Stimulated activated CD8-positive, alpha-beta memory T cell treated with anti-CD3 and anti-CD28 coated beads, Interleukin-7, amount 100 ng/mL, for 24 hours (primary cell): Measurements from ENCODE around the gene SYT1.

ENCODE experiments used
- DNase-seq: peaks from one replicate; pipeline ENCODE4 v3.0.0-alpha.2; 2020; ENCODE audit warnings: low read depth

SYT1 gene

DNA sequence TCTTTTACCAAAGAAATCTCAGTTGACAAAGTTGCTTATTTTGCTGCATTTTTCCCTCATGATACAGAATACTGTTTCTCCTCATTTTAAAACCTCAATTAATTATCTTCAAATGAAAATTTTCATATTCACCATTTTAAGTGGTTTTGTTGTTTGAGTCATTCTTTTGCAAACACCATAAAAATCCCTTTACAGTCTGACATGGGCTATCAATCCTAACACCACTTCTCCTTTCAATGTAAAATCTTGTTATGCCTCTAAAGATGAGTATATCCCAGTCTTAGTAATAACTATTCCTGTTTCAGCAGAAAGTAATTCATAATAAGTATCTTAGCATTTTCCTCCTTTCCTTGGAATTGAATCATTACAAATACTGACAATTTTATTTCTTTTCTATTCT, 192.2 kb downstream of the SYT1 start:
- DNase-seq: no peak

DNA sequence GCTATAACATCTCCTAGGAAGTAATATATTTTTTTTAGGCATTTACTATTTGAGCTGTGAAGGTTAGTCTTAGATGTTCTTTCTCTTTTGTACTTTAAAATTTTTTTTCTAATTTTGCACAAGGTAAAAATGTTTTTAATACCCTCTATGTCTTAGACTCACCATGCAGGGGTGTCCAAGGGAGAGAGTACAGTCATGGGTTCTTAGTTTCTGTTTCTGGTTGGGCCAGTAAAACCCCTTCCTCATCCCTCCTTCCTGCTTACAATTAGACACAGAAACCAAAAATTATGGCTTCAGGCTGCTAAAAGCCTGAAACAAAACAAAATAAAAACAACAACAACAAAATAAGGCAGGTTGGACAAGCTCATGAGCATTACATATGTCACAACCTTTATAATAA, 193.0 kb downstream of the SYT1 start:
- DNase-seq: no peak

DNA sequence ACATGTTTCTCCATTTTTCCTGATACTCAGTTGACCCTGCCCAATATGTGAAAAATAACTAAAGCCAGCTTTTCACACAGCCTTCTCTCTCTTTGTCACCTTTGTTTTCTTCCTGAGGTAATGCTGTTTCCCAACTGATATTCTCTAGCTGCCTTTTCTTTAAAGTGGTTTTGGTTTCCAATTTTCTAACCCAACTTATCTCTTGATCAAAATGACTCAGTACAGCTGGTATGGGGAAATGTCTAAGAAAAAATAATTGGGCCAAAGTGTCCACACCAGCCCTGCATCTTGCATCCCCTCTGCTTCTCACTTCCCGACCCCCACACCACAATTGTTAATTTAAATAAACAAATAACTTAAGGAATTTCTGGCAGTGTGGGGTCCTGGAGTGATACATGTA, 193.8 kb downstream of the SYT1 start:
- DNase-seq: no peak

DNA sequence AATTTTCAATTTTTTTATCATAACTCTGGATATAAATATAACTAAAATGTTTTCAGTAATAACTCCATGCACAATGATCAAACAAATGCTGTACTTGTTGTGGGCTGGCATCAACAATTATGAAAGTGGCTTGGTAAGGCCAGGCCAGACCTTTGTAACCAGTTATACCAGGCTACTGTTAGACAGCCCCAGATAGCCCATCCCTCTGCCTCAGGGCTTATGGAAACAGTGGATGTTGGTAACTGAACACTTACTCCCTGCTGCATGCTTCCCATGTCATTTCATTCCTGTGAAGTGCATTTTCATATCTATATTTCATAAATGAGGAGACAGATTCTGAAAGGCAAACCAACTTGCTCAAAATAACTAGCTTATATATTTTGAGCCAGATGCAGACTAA, 195.0 kb downstream of the SYT1 start:
- no peak for DNase-seq

DNA sequence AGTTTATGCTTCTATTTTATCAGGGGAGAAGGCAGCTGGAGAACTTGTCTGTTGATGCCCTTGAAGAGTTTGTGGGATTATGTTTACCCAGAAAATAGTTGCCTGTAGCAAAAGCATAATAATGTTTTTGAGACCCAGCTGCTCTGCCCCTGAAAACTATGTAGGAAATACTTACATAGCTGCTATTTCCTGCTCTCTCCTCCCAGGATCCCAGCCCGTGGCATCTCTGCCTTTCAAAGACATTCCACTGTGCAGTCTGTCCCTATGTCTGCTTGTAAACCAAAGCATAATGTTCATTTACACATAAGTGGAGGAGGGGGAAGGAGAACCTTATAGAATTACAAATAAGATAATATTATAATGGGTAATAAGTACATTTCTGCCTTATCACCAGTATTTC, 198.7 kb downstream of the SYT1 start:
- DNase-seq: no peak

DNA sequence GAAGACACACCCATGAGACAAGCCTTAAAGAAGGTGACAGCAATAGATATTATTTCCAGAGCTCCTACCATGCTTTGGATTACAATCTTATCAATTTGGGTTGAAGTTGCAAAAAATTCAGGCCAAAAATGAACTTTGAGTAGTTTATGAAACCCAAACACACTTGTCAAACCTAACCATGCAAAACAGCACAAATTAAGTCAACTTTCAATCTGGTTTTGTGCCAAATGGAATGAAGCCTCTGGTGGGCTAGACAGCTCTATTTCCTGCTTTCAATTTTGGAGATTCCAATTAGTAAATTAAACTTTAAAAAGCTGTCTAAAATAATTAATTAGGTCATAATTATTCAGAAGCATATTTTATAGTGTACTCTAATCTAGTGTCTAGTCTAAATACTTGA, 203.4 kb downstream of the SYT1 start:
- DNase-seq: no peak

DNA sequence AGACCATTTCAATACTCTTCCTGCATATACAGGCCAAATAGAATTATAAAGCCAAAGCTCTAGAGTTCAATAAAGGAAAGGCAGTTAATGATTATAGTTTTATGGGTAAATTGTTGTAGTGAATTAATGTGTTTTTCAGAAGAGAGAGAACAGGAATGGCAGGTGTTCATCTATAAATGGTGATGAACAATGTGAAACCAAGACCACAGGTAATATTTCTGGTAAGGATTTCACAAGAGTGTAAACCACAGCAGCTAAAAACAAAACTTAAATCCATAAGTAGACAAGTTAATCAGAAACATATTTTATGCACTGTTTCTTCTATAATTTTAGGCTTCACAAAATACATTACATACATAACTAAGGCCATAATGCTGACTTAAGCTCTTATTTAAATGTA, 204.4 kb downstream of the SYT1 start:
- no peak for DNase-seq

DNA sequence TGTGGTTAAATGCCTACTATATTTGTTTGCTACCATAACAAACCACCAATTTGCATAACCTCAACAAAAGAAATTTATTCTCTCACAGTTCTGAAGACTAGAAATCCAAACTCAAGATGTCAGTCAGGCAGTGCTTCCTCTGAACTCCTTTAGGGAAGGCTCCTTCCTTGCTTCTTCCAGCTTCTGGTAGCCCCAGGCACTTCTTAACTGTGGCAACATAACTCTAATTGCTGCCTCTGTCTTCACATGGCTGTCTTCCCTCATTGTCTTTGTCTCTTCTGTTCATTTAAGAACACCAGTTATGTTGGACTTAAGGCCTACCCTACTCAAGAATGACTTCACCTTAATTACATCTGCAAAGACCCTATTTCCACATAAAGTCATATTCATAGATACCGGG, 206.9 kb downstream of the SYT1 start:
- DNase-seq: no peak

DNA sequence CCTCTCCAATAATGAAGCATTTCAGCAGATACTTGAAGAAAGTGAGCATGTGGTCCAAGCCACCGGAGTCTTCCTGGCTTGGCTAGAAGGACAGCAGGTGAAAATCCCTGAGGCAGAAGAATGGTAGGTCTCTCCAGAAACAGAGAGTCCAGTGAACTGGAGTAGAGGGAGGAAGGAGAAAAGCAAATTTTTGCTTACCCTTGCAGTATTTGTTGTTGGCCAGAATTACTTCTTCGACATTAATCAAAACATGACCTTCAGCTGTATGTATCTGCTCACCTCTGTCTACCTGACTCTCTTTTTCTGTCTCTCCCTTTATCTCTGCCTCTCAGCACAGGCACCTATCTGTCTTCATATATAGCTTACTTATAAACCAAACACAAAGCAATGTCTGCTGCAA, 208.9 kb downstream of the SYT1 start:
- DNase-seq: no peak

DNA sequence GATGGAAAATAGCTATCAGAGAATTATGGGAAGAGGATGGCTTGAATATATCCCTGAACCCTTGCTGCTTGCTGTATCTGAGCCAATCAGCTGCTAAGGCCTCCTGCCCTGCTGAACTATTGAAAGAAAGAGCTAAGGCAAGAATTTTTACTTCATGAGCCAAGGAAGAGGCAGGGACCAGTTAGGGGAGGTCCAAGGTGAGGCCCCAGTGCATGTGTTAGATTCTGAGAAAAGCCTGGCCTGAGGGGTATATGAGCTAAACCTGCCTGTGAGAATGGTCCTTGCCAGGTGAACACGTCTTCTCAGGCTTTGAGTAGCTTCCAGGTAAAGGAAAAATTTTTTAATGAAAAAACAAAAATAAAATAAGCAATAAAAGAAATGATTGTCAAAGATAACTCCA, 218.0 kb downstream of the SYT1 start:
- no peak for DNase-seq

DNA sequence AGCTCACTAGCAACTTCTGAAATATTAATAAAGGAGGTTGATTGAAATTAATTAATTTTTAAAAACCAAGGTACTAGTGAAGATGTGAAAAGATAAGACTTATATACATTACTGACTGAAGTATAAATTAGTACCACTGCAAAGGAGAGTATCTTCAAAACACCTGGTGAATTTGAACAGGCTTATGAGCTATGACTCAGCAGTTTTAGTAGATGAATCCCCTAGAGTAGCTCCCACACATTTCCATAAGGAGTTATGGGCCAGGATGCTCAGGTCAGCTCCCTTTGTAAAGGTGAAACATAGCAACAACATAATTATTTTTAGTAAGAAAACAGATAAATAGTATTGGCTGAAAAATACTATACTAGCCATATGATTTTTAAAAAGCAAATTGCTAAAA, 218.6 kb downstream of the SYT1 start:
- no peak for DNase-seq

DNA sequence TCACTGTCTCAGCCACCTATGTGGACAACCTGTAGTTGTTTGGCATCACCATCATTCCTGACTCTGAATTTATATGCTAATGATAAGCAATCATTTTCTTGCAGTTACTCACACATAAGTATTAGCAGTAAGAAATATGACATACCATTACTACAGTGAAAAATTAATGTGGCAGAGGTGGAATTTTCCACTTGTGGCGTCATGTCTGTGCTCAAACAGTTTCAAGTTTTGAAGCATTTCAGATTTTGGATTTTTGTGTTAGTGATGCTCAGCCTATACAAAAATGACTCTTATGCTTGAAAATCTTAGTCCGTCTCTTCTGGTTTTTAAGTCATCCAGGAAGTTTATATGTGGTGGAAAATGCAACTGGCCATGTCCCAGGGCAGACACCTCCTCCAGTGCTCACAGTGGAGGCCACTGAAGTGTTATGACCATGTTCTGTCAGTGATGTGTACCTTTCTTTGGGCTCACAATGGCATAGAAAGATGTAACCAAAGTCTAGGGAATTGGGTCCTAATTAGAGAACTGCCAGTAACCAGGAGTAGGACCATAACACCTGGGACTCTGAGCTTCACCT, 220.6 kb downstream of the SYT1 start:
- DNase-seq: no peak

DNA sequence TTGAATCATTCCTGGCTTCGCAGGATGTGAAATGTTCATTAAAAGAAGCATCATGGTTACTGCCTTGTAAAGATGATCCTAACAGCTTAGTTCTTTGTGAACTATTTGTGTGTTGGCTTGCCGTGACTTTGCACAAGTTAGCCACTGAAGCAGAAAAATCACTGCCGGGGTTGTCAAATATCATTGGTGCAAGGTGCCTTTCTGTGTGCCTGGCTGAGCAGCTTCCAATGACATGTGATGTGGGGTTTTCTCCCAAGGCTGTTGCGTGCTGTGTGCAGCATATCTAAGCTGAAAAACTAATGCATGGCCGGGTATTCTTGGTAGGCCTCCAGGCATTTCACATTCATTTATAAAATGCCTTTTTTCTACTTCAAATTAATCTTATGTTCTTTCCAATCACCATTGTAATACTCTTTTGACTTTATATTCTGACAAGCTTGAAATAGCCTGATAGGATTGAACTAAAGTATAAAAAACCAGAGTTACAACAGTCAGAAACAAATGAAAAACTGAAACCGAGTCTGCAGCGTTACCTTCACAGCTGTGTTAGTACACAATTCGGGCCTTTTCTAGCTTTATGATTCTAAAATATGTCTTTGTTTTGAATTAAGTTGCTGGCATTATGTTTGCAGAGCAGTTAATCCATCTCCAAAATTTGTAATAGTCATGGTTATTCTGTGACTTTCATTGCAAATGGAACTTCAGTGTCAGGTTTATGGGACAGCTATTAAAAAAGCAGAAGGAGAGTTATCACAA, 222.1 kb downstream of the SYT1 start:
- no peak for DNase-seq

DNA sequence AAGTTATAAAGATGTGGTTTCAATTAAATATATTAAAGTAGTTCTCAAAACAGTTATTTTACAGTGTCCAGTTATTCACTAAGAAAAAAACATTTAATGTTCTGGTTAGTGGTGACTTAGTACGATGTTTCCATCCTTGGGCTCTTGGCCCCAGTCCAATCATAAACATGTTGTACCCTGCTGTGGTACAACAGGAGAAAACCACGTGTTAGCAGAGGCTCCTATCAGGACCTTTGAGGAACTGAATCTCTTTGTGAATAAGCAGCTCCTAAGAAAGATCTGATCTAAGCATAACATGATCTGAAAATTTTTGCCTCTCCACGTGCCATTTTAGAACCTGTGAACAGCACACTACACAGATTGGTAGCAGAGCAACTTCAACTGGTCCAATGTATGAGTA, 234.0 kb downstream of the SYT1 start:
- DNase-seq: no peak

DNA sequence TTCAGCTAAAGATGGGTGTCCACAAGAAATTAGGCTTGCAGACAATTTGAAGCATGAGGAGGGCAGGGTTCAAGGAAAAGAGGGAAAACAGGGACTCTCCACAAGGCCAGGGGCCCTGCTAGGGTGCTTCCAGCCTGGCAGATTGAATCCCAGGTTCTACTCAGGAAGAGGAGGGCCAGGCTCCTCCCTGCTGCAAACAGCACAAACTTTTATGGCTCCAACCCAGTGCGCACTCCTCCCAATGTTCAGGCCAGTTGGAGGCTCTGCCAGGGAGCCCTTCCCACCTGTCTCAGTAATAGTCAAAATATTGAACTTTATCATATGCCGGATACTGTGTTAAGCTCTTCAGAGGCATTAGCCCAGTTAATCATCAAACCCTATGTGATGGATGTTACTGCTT, 244.4 kb downstream of the SYT1 start:
- no peak for DNase-seq

DNA sequence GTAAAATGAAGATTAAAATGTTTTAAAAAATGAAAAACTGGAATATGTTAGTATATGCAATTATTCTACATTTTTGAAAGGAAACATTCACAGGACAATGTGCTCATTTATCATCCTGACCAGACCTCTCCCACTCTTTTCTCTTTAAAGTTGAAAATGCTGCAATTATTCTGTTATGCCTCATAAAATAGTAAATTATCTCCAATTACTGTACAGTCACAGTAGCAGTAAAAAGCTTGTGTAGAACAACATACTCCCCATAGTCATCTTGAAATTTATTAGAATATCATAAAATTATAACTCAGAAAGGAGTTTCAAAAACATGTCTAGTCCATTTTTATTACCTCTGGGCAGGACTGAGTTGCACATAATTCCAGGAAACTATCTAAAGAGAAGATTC, 250.3 kb downstream of the SYT1 start:
- no peak for DNase-seq

DNA sequence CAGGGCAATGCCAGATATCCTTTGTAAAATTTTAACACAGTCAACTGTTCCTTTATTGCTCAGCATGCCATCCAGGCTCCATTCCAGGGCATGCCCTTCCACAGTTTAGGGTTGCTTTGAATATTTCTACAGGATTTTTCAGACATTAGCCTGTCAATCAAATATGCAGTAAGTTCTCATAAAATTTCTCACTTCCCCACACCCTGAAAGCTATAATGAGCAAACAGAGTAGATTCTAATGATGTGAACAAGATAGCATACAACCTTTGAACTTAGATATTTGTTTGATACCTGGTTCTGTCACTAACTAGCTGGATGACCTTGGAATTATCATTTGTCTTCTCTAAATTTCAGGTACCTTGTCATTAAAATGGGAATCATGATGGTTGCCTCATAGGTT, 251.2 kb downstream of the SYT1 start:
- DNase-seq: no peak

DNA sequence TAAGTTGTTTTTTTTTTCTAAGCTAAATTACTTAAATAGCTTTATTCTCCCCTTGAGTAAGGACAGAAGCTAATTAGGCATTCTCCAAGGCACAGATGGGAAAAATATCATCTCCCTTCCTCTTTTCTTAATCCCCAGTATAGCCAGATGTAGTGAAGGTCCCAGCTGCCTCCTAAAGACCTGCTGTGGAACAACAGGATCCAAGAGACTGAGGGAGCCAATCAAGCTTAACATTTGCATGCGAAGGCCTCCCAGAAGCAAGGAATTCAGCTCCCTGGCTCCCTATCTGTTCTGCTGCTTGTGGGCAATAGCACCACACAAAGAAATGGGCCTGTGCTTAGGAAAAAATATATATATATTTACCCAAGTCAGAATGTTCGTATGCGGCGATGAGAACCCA, 255.2 kb downstream of the SYT1 start:
- no peak for DNase-seq

DNA sequence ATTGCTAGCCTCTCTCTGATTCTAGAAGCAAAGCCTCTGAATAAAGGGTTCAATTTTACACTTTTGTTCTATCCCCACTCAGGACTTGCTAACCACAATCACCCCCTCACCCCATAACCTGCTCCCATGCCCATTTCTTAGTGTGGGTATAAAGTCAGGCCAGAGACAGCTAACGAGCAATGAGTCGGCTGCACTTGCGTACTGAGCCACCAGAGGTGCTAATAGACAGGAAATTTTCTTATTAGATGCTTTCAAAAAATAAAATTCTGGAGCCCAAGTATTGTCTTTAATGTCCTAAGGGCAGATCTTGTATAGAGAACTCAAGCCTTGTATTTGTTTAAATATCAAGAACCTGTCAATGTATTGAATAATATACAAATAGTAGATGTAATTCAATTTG, 256.9 kb downstream of the SYT1 start:
- DNase-seq: no peak

DNA sequence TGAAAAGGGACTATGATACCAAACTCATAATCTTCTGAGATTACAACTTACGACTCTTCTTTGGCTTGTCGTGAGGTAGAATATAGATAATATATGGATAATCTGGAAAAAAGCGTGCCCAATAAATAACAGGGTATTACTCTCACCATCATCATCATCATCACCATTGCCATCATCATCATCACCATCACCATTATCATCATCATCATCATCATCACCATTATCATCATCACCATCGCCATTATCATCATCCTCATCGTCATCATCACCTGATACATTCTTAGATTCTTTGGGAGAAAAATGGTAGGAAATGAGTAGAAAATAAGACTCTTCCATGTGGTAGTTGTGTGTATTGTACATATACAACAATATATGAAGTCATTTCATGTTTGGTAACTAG, 259.8 kb downstream of the SYT1 start:
- DNase-seq: no peak

DNA sequence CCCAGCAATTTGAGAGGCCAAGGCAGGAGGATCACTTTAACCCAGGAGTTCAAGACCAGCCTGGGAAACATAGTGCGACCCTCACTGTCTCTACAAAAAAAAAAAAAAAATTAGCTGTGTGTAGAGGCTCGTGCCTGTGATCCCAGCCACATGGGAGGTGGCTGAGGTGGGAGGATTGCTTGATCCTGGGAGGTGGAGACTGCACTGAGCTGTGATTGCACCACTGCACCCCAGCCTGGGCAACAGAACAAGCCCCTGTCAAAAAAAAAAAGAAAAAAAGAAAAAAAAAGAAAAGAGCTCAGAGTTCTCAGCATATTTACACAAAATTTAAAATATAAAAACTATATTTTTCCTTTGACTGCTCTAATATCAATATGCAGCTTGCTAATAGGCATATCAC, 260.8 kb downstream of the SYT1 start:
- no peak for DNase-seq

DNA sequence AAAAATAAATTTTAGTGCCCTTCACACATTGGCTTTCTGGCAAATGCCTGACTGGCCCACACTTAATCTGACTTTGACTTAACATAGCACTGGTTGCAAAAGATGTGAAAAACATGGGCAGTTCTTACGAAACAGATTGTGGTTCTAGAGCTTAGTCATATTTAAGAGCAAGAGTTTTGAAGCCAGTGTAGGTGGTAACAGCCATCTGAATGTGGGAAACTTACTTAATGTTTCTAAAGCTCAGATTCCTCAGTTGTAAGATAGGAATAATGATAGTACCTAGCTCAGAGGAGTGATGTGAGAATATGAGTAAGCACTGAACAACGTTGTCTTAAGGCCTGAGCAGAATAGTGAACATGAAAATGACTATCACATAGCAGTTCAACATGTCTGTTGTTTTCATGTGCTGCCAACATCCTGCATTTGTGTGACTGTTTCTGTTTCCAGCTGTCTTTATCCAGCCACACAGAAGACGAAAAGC, 262.7 kb downstream of the SYT1 start:
- no peak for DNase-seq

DNA sequence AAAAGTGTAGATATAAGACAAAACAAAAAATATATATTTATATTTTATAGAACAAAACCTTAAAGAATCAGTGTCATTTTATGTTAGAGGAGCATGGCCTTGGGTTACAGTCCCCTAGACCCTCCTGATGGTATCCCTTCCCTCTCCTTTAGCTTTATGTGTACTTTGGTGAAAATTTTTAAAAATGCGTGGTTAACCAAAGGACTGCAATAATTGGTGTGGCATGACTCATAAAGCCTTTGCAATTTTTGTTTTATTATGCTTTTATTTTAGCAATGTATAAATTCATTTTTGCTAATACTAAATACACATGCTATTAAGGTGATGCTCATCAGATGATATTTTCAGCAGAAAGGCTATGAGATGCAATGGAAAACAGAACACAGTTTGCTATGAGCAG, 264.4 kb downstream of the SYT1 start:
- no peak for DNase-seq

DNA sequence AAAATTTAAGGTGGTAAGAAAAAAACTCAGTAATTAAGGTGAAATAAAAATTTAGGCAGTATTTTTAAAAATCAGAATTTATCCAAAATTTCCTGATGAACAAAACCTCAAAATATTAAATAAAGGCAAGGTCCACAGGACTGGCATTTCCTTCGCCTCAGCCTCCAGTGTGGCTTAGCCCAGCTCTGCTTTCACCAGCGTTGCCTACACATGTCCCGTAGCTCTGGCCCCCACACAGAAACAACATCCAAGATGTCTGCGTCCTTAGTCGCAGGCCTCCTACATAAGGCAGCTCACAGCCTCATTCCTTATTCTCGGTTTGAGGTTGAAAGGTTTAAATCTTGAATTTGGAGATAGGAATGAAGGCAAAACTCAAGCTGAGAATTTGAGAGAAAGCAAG, 274.3 kb downstream of the SYT1 start:
- DNase-seq: no peak
